K562 (cell line): ENCODE results near the gene BTRC. TPM values are rescaled to one million over a fixed set of nuclear protein-coding genes. Genes with fewer than 3 reads are reported as not detected.

Experiments used
- BDP1 ChIP-seq: IDR thresholded peaks from 3 replicates; pipeline ENCODE4 v1.6.1; 2011; ENCODE audit not compliant: insufficient read length, insufficient read depth
- CLOCK ChIP-seq: fragments of 250-450 bp; sonication (Bioruptor Pico); IDR thresholded peaks from 2 replicates; pipeline ENCODE4 v1.4.0; 2020; ENCODE audit warnings: mild to moderate bottlenecking, moderate library complexity, borderline replicate concordance
- HMG20A ChIP-seq: fragments of 450-650 bp; formaldehyde crosslinking; conservative IDR thresholded peaks from 2 replicates; pipeline ENCODE4 v1.4.0; 2020; ENCODE audit warnings: mild to moderate bottlenecking, mixed read lengths
- HMGN3 ChIP-seq: IDR thresholded peaks from 2 replicates; pipeline ENCODE4 v1.6.1; 2011; ENCODE audit warnings: borderline replicate concordance, low read depth, mild to moderate bottlenecking, mixed read lengths, low read length; ENCODE audit not compliant: insufficient read length; ENCODE audit errors: extremely low read depth
- HNRNPUL1 ChIP-seq: fragments of 200-400 bp; formaldehyde crosslinking; IDR thresholded peaks from 2 replicates; pipeline ENCODE4 v1.6.1; 2017; ENCODE audit warnings: low read length
- LEF1 ChIP-seq: fragments of 450-650 bp; IDR thresholded peaks from 2 replicates; pipeline ENCODE4 v1.6.1; 2016; ENCODE audit warnings: mild to moderate bottlenecking
- PBX2 ChIP-seq, 2 experiments: IDR thresholded peaks in 1 of 2; conservative IDR thresholded peaks in 1 of 2; 2 replicates each; pipeline ENCODE4 v1.6.1; 2016; ENCODE audit warnings: low read depth in 2 of 2, mild to moderate bottlenecking in 1 of 2, missing compliant biosample characterization in 1 of 2, missing genetic modification characterization in 1 of 2, moderate library complexity in 1 of 2
- REST ChIP-seq, 2 experiments: fragments of 450-650 bp; formaldehyde crosslinking in 1 of 2; IDR thresholded peaks; 2 replicates each; pipeline versions ENCODE4 v1.4.0 to v1.6.1; 2014 to 2020; ENCODE audit warnings: mild to moderate bottlenecking in 2 of 2, borderline replicate concordance in 1 of 2, low read depth in 1 of 2
- SAP30 ChIP-seq: fragments of 200-600 bp; sonication (generic); IDR thresholded peaks from 2 replicates; pipeline ENCODE4 v1.6.1; 2012; ENCODE audit warnings: borderline replicate concordance, low read depth, mild to moderate bottlenecking, moderate library complexity, low read length, control low read depth, inconsistent platforms; ENCODE audit not compliant: insufficient read depth, poor library complexity, severe bottlenecking
- SP1 ChIP-seq: sonication (generic); formaldehyde crosslinking; IDR thresholded peaks from 2 replicates; pipeline ENCODE4 v1.8.1; 2022; ENCODE audit warnings: mild to moderate bottlenecking, missing genetic modification reagents
- ZBTB9 ChIP-seq: fragments of 450-650 bp; formaldehyde crosslinking; IDR thresholded peaks from 2 replicates; pipeline ENCODE4 v1.4.0; 2020; ENCODE audit warnings: mild to moderate bottlenecking, moderate library complexity
- ZNF174 ChIP-seq: fragments of 250-450 bp; sonication (Bioruptor Pico); IDR thresholded peaks from 2 replicates; pipeline ENCODE4 v1.4.0; 2020; ENCODE audit warnings: mild to moderate bottlenecking
- polyA plus RNA-seq, 8 experiments: library from polyadenylated mRNA; depleted of rRNA in 4 of 8; stranded (reverse) in 5 of 8; unstranded in 3 of 8; fragments of >200 nt; fragmentation: Nextera tagmentation in 2 of 8; fragmentation: Illumina TruSeq in 1 of 8; extraction: Ambion mirVana in 2 of 8; extraction: Trizol in 1 of 8; gene quantifications; 2 replicates each; pipeline versions ENCODE4 v1.2.1 to v1.2.3, GENCODE V29; 2011 to 2014; ENCODE audit warnings: inconsistent platforms in 1 of 8, missing spikeins in 1 of 8
- total RNA-seq, 7 experiments: library from RNA; depleted of rRNA in 6 of 7; stranded (reverse); fragments of >200 nt in 6 of 7; fragmentation: Illumina TruSeq in 2 of 7; extraction: Trizol in 2 of 7; gene quantifications; 2 replicates each; pipeline versions ENCODE4 v1.2.1 to v1.2.3, GENCODE V29; 2011 to 2021; ENCODE audit warnings: low replicate concordance in 1 of 7

The BTRC gene
- total and polyA plus RNA-seq, 9 of the 15 experiments (the other 6 are each of a cell fraction or from before 2014, with no cell fraction given) = 1.6 to 15.4 (median 7.0) TPM

GRCh38 chr10:101545898-101546297 lies 191.9 kb downstream of the BTRC start (continued):
- TF ChIP-seq REST (IDR thresholded peaks at IDR 0.05; ENCODE audit: borderline replicate concordance) (0 out of 2 replicates have a peak, but pooled peaks have one; percentile 8), REST (CRISPR knock-in tag; IDR thresholded peaks at IDR 0.05; ENCODE audit: low read depth) (no peak), SAP30 (no peak), ZNF174 (CRISPR knock-in tag) (no peak), HNRNPUL1 (no peak), SP1 (no peak), HMGN3 (no peak), HMG20A (CRISPR knock-in tag) (no peak), ZBTB9 (CRISPR knock-in tag) (no peak), LEF1 (no peak), BDP1 (no peak), PBX2 (CRISPR knock-in tag; IDR thresholded peaks at IDR 0.05; ENCODE audit: low read depth) (no peak), PBX2 (tag; conservative IDR thresholded peaks at IDR 0.05; ENCODE audit: low read depth) (peak; percentile 84), CLOCK (CRISPR knock-in tag) (no peak)
